ENCODE data around the gene TAMALIN. TPM values are rescaled to one million over a fixed set of nuclear protein-coding genes. Genes with fewer than 3 reads are reported as not detected.

The TAMALIN gene
- total RNA-seq, 1 experiment from 2014 or later = not detected

- BruUV-seq (replicated peaks) = no TSS peak
- Mint-ChIP-seq H3K4me1 (ENCODE audit: low read depth, unreplicated experiment) (peaks cover 8% of the 10 kb centered on the region), H3K27me3 (ENCODE audit: unreplicated experiment) (no peaks in the 10 kb centered on the region), H3K27ac (ENCODE audit: unreplicated experiment) (no peak overlapping the region), H3K4me3 (ENCODE audit: low read depth, unreplicated experiment) (no peak overlapping the region), H3K36me3 (ENCODE audit: insufficient read depth, unreplicated experiment) (peaks cover 61% of the 10 kb centered on the region), H3K9me3 (ENCODE audit: low read depth, unreplicated experiment) (no peaks in the 10 kb centered on the region)
- TF ChIP-seq CTCF (IDR thresholded peaks at IDR 0.05; ENCODE audit: unreplicated experiment) = no peak
- DNase-seq = no peak
- CTCF ChIA-PET = no interaction called here
- intact Hi-C loops (cut with micrococcal nuclease; ENCODE audit: unreplicated experiment) = no loop called here
Observed at GRCh38 chr12:52055731-52056711, 49.3 kb downstream of the TAMALIN start.

GRCh38 chr12:52056801-52057637 is 50.3 kb downstream of the TAMALIN start:
- H3K9me3 Mint-ChIP-seq (ENCODE audit: low read depth, unreplicated experiment) = no peaks in the 10 kb centered on the region
- H3K4me3 Mint-ChIP-seq (ENCODE audit: low read depth, unreplicated experiment) = no peak overlapping the region
- H3K4me1 Mint-ChIP-seq (ENCODE audit: low read depth, unreplicated experiment) = peaks cover 4% of the 10 kb centered on the region
- H3K27ac Mint-ChIP-seq (ENCODE audit: unreplicated experiment) = no peak overlapping the region
- CTCF ChIA-PET = no interaction called here
- BruUV-seq (replicated peaks) = no TSS peak
- H3K27me3 Mint-ChIP-seq (ENCODE audit: unreplicated experiment) = no peaks in the 10 kb centered on the region
- H3K36me3 Mint-ChIP-seq (ENCODE audit: insufficient read depth, unreplicated experiment) = peaks cover 51% of the 10 kb centered on the region
- intact Hi-C loops (cut with micrococcal nuclease; ENCODE audit: unreplicated experiment) = no loop called here
- TF ChIP-seq CTCF (IDR thresholded peaks at IDR 0.05; ENCODE audit: unreplicated experiment) = no peak
- no peak for DNase-seq

- no peak overlapping the region for H3K4me3 Mint-ChIP-seq (ENCODE audit: low read depth, unreplicated experiment)
- DNase-seq = no peak
- CTCF ChIA-PET = no interaction called here
- no peaks in the 10 kb centered on the region for H3K27me3 Mint-ChIP-seq (ENCODE audit: unreplicated experiment)
- TSS peak; percentile 2 for BruUV-seq (replicated peaks)
- no peaks in the 10 kb centered on the region for H3K4me1 Mint-ChIP-seq (ENCODE audit: low read depth, unreplicated experiment)
- no peak overlapping the region for H3K27ac Mint-ChIP-seq (ENCODE audit: unreplicated experiment)
- TF ChIP-seq CTCF (IDR thresholded peaks at IDR 0.05; ENCODE audit: unreplicated experiment) = no peak
- no peaks in the 10 kb centered on the region for H3K9me3 Mint-ChIP-seq (ENCODE audit: low read depth, unreplicated experiment)
- intact Hi-C loops (cut with micrococcal nuclease; ENCODE audit: unreplicated experiment) = no loop called here
- peaks cover 42% of the 10 kb centered on the region for H3K36me3 Mint-ChIP-seq (ENCODE audit: insufficient read depth, unreplicated experiment)
Observed at GRCh38 chr12:52057638-52058576, 51.2 kb downstream of the TAMALIN start.
